Breast epithelium (tissue), 3 donors: ENCODE data around the gene CRELD2.

Source experiments
- CTCF ChIP-seq, 3 donors: fragments of 450-650 bp; IDR thresholded peaks; one replicate each; pipeline ENCODE4 v1.5.1; 2016 to 2017; ENCODE audit warnings: antibody characterized with exemption in 3 of 3, mild to moderate bottlenecking in 3 of 3, moderate library complexity in 3 of 3
- POLR2A ChIP-seq: fragments of 450-650 bp; IDR thresholded peaks from one replicate; pipeline ENCODE4 v1.6.1; 2016; ENCODE audit warnings: antibody characterized with exemption, mild to moderate bottlenecking, moderate library complexity
- POLR2AphosphoS5 ChIP-seq, 3 donors: sonication (generic); formaldehyde crosslinking; IDR thresholded peaks; one replicate each; pipeline ENCODE4 v1.6.1; 2017; ENCODE audit warnings: antibody characterized with exemption in 3 of 3

GRCh38 chr22:49941507-49942316 lies 23.3 kb downstream of the CRELD2 start:
- TF ChIP-seq CTCF (IDR thresholded peaks at IDR 0.05) (no peak), POLR2AphosphoS5 (IDR thresholded peaks at IDR 0.05) (no peak), POLR2A (no peak)
